DMS79 (cell line): ENCODE measurements around the gene ZNF26.
"Not testable (repeated sequence)": the region's sequence is repeated elsewhere in the genome, so short reads cannot be mapped to it uniquely, and the experiment has no call there.

ENCODE experiments used
- DNase-seq: peaks from one replicate; lab custom pipeline; 2025; lab: John Stamatoyannopoulos, UW

Gene ZNF26

DNA sequence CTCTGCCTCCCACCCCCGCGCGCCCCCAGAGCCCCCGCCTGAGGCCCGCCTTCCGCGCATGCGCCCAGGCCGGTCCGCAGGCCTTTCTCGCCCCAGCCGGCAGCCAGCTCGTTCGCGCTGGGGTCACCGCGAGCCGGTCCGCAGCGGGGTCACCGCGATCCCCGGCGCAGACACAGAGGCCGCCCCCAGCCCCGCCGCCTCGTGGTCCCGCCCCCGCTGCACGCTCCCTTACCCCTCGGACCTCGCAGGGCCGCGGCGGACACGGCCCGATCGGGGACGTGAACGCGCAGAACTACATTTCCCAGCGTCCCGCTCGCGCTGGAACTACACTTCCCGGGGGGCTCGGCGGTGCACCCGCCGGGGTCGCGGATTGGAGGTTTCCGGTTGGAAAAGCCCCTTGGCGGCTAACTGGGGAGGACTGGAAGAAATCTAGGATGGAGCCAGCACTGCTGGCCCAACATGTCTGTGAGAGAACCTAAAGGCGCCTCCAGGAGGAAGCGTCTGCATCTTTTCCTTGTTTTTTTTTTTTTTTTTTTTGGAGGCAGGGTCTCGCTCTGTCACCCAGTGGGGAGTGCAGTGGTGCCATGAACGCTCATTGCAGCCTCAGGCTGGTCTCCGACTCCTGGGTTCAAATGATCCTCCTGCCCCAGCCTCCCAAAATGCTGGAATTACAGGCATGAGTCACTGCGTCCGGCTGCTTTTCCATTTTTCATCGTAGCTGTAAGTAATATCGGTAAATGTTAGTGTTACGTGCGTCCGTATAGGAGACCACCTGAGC lies 30.0 kb upstream of the ZNF26 start, which contains the start of gene ZNF605:
Gene ZNF605, minus strand, starts transcription at position 296 of the 778 bp plus-strand sequence. CDS start 10,671 bp downstream, outside the sequence.
- DNase-seq: peak; percentile 80

DNA sequence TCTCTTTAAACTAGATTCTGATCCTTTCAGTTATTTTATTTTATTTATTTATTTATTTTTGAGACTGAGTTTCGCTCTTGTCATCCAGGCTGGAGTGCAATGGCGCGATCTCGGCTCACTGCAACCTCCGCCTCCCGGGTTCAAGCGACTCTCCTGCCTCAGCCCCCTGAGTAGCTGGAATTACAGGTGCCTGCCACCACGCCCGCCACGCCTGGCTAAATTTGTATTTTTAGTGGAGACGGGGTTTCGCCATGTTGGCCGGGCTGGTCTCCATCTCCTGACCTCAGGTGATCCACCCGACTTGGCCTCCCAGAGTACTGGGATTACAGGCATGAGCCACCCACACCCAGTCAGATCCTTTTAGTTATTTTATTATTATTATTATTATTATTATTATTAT lies 24.4 kb upstream of the ZNF26 start:
- not testable (repeated sequence) for DNase-seq

DNA sequence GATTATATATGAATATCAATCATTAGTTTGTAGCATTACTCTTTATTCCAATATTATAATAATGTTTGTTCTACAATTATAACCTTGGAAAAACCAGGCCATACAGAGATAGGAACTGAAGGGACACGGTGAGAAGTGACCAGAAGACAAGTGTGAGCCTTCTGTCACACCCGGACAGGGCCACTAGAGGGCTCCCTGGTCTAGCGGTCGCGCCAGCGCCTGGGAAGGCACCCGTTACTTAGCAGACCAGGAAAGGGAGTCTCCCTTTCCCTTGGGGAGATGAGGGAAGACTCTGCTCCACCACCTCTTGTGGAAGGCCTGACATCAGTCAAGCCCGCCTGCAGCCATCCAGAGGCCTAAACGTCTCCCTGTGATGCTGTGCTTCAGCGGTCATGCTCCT lies 22.2 kb upstream of the ZNF26 start:
- not testable (repeated sequence) for DNase-seq

DNA sequence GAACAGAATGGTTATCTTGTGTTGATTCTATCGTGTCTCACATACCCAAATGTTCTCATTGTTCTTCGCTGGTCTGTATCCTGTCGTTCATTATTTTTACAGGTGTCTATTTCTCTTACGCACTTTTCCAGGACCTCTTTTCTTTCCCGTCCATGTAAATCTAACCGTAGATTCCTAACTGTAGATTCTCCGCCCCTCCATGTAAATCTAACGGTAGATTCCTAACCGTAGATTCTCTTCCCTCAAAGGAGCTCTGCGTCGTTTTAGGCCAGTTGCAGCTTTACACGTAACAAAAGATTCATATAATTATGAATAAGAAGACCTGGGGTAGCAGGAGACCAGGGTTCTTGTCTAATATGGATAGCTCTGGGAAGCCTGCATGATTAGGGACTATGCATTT lies 20.4 kb upstream of the ZNF26 start:
- DNase-seq: no peak

DNA sequence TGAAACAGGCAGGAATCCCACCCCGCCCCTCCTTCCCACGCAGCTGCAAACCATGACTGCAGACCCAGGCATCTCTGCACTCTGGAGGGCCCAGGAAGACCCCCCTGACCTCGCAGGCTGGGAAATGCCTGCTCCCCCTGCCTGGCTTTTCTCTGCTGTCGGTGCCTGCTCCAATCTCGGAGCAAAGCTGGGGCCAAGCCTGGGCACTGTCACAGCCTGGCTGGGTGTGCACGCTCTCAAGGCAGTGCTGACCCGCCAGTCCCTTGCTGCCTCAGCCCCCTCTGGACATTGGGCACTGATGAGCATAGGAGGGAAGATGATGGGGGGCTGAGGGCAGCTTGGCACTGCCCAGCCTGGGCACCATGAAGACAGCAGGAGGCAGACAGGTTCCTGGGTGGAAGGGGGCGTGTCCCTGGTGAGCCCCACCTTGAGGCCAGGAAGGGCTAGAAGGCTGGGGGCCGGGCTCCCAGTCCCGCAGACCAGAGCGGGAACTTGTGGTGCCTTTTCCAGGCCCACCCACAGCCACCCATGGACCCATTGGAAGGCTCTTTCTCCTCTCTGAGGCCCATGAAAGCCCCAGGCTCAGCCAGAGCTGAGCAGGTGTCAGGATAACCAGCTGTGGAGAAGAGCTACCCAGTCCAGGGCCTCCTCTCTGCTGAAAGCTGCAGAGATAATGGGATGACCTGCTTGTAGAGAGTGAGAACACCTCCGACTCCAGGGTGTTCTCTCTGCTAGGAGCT lies 19.3 kb upstream of the ZNF26 start:
- DNase-seq: no peak

- no peak for DNase-seq
Observed at GRCh38 chr12:132967736-132968135, 18.4 kb upstream of the ZNF26 start.

DNA sequence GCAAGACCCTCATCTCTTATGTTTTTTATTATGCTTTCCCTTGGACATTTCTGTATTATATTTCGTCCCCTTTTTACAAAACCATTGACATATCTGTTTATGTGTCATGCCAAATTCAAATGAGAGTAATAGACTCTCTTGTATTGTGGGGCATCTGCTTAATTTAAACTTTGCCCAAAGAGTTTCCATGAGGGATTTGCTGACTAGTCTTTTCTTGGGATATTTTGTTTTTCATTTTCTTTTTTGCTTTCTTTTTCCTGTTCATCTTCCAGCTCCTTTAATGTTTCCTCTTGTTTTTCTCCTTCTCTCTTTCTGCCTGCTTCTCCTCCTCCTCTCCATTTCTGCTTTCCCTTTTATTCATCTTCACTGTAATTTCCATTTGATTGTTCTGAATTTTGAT lies 13.8 kb upstream of the ZNF26 start:
- no peak for DNase-seq

DNA sequence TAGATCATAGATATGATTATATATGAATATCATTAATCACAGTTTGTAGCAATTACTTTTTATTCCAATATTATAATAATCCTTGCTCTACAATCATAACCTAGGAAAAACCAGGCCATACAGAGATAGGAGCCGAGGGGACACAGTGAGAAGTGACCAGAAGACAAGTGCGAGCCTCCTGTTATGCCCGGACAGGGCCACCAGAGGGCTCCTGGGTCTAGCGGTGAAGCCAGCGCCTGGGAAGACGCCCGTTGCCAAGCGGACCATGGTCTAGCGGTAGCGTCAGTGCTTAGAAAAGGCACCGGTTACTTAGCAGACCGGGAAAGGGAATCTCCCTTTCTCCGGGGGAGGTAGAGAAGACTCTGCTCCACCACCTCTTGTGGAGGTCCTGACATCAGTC lies 9.3 kb upstream of the ZNF26 start:
- DNase-seq: not testable (repeated sequence)

DNA sequence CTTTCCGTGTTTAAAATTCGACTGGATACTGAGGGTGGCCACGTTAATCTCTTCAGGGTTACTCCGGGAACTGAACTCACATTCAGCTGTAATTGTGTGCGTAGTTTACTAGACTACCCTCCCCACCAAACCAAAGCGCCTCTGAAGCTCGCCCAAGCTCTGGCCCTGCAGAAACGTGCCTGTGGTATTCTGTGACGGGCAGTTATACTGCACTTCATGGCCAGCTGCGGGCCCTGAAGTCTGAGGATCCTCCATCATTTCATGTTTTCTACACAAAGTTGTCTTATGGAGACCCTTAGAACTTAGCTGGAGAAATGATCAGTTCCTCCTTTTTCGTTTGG lies 688 bp downstream of the ZNF26 start:
- DNase-seq: no peak

- no peak for DNase-seq
Observed at GRCh38 chr12:132998741-132999140, 12.6 kb downstream of the ZNF26 start.

GRCh38 chr12:133010657-133011297 lies 24.6 kb downstream of the ZNF26 start:
- no peak for DNase-seq

DNA sequence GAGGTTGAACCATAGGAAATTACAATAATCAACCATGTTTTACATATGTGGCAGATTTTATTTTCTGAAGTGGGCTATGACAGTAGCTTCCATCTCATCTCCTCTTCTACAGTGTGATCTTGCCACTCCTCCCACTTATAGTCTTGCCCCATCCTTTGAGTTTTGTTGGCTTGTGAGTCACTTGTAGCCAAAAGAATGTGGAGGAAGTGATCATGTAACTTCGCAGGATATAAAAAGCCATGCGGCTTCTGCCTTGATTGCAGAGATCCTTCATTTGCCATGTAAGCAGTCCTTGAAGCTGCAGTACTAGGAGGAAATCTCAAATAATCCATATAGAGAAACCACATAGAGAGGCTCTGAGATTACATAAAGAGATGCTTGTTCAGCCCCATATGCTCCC lies 37.4 kb downstream of the ZNF26 start:
- DNase-seq: no peak

DNA sequence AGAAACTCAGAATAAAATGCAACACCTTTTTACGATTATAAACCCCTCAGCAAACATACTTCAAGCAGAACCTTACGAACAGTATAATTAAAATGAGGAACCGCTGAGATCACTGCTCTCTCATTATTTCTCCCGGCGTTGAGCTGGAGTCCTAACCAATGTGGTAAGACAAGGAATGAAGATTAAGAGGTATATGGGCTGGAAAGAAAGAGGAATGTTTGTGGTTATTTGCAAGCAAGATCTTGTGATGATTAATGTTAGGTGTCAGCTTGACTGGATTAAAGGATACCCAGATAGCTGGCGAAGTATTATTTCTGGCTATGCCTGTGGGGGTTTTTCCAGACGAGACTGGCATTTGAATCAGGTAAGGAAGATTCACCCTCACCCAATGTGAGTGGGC lies 40.8 kb downstream of the ZNF26 start:
- DNase-seq: no peak

DNA sequence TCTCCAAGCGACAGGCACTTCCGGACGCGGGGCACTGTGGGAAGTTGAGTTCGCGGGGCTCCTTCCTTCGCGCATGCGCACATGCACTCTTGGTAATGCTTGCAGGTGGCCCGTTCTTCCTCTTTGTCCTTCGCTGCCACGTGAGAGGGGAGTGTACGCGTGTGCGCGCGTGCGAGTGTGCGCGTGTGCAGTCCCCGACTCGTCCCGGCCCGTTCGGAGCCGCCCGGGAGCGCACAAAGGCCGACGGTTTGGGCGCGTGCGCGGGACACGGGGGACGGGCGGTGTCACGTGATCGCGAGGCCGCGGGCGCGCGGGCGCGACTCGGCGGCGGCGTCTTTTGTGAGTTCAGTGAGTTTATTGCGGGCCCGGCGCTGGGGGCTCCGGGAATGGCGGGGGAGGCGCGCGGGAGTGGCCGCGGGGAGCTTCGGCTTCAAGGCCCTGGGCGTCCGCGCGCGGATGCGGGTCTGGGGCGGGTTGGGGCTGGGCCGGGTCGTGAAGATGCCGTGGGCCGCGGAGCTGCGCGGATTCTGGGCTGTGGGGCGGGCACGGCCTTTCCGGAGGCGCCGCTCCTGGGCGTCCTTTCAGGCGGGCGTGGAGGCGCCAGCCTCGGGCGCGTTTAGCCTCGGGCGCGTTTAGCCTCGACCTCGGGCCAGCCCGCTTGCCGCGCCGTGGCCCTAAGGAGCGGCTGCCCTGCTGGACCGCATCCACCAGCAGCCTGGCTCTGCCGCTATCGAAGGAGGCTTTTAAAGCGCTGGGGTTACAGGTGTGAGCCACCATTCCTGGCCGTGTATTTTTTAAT lies 51.2 kb downstream of the ZNF26 start, which contains the start of gene ZNF84:
Gene ZNF84, plus strand, starts transcription at position 303 of the 799 bp plus-strand sequence. CDS start 3,959 bp downstream, outside the sequence.
- DNase-seq: peak; percentile 98

DNA sequence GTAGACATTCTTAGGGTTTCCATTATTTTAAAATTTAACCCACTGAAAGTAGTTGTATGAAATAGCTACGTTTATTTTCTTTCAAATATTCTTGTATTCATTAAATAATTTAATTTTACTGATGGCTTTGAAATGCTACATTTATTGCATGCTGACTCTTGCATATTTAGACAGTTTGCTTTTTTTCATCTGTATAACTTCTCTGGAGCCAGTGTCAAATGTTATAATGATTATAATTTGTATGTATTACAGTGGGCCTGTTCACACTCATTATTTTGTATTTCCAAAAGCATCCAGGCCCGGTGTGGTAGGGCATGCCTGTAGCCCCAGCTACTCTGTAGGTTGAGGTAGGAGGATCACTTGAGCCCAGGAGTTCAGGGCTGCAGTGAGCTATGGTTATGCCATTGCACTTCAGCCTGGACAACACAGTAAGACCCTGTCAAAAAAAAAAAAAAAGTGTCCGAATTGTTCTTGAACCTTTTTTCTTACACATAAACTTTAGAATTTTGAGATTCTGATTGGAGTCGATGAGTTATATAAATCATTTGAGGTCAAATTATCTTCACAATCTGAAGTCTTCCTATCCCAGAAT lies 52.0 kb downstream of the ZNF26 start:
- DNase-seq: no peak

- DNase-seq: no peak
Observed at GRCh38 chr12:133046698-133047097, 60.5 kb downstream of the ZNF26 start.

DNA sequence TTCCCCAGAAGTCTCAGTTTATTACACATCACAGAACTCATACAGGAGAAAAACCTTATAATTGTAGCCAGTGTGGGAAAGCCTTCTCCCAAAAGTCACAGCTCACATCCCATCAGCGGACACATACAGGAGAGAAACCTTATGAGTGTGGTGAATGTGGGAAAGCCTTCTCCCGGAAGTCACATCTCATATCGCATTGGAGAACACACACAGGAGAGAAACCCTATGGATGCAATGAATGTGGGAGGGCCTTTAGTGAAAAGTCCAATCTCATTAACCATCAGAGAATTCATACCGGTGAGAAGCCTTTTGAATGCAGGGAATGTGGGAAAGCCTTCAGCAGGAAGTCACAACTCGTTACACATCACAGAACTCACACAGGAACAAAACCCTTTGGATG lies 71.3 kb downstream of the ZNF26 start:
- DNase-seq: no peak

- no peak for DNase-seq
Observed at GRCh38 chr12:133058203-133059113, 72.3 kb downstream of the ZNF26 start.

DNA sequence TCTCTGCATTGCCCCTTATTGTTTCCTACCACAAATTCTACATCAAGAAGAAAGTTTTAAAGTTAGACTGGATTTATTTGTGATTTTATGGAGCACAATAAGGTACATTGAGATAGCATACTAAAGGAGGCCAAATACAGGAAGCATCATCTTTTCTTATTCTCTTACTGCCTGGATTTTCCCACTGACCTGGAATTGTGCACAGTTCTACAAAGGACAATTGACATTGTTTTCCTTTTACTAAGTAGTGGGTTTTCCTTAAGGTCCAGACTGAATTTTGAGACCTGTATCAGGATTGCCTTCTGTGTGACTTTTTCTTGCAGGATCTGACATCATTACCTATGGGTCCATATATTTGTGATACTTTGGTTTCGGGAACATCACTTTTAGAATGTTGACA lies 75.8 kb downstream of the ZNF26 start:
- DNase-seq: no peak

DNA sequence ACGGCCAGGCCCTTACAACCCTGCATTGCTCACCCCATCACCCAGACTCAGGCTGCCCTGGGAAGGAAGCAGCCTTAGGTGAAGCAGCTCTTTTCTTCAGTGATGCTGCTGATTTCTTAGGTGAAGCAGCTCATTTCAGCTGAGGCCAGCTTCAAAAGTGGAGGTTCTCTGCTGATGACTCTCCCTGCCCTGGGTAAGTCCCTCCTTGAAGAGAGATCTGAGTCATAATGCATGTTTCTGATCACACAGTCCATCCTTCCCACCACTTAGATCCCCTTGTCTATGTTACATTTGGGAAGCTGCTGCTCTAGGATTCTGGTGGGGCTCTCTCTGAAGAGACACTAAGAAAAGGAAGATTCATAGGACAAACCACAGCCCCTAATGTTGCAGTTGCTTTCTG lies 77.4 kb downstream of the ZNF26 start:
- no peak for DNase-seq

GRCh38 chr12:133073836-133074235 lies 87.7 kb downstream of the ZNF26 start:
- no peak for DNase-seq
